ENCODE measurements around the gene OR8G1.
A peak's percentile ranks its signal among the peaks of the same experiment; 100 is the strongest.
"Not testable (repeated sequence)": the region's sequence is repeated elsewhere in the genome, so short reads cannot be mapped to it uniquely, and the experiment has no call there.

The OR8G1 gene

GRCh38 chr11:124210421-124210820, 30.5 kb upstream of the OR8G1 start:
- DNase-seq (ENCODE audit: low read depth in 2 of 2), result no peak
- no peak overlapping the region for H3K4me3 ChIP-seq (replicated peaks in 1 of 2; ENCODE audit: low read depth in 2 of 2, low read length in 2 of 2)
- TF ChIP-seq CTCF (IDR thresholded peaks at IDR 0.05; ENCODE audit: low read depth, low read length), result no peak

- H3K4me3 ChIP-seq (replicated peaks in 1 of 2; ENCODE audit: low read depth in 2 of 2, low read length in 2 of 2), result no peak overlapping the region
- DNase-seq (ENCODE audit: low read depth in 2 of 2), result no peak
- no peak for TF ChIP-seq CTCF (IDR thresholded peaks at IDR 0.05; ENCODE audit: low read depth, low read length)
These were observed 29.6 kb upstream of the OR8G1 start for GRCh38 chr11:124211321-124211720.

DNA sequence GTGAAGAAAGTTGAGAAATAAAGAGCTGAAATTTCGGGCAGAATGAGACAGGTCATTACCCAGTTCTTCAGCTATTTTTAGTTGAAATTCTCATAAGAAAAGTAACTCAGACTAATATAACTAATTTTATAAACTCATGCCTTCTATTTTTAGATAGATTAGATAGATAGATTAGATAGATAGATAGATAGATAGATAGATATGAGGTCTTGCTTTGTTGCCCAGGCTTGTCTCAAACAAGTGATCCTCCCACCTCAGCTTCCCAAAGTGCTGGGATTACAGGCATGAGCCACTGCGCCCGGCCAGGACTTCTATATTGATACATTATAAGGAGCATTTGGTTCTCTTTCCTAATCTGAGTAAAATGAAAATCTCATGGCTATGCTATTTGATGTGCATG, 26.9 kb upstream of the OR8G1 start:
- no peak for DNase-seq (ENCODE audit: low read depth in 2 of 2)
- TF ChIP-seq CTCF (IDR thresholded peaks at IDR 0.05; ENCODE audit: low read depth, low read length), result no peak
- no peak overlapping the region for H3K4me3 ChIP-seq (replicated peaks in 1 of 2; ENCODE audit: low read depth in 2 of 2, low read length in 2 of 2)

GRCh38 chr11:124219126-124219525, 21.8 kb upstream of the OR8G1 start:
- DNase-seq (ENCODE audit: low read depth in 2 of 2), result peak in 1 of 2 donors; percentile 25
- no peak for TF ChIP-seq CTCF (IDR thresholded peaks at IDR 0.05; ENCODE audit: low read depth, low read length)
- H3K4me3 ChIP-seq (replicated peaks in 1 of 2; ENCODE audit: low read depth in 2 of 2, low read length in 2 of 2), result no peak overlapping the region

DNA sequence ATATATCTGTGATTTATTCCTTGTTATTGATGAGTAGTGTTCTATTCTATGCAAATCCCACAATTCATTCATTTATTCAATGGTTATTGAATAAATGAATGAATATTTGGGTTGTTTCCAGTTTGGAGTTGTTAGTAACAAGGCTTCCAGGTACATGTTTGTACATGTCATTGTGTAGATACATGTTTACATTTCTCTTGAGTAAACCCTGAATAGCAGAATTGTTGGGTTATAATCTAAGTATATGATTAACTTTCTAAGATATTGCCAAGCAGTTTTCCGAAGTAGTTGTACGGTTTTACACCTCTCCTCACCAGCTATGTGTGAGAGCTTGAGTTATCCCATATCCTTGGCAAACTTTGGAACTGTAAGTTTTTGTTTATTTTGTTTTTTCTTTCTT, 18.5 kb upstream of the OR8G1 start:
- TF ChIP-seq CTCF (IDR thresholded peaks at IDR 0.05; ENCODE audit: low read depth, low read length), result no peak
- no peak for DNase-seq (ENCODE audit: low read depth in 2 of 2)
- no peak overlapping the region for H3K4me3 ChIP-seq (replicated peaks in 1 of 2; ENCODE audit: low read depth in 2 of 2, low read length in 2 of 2)

DNA sequence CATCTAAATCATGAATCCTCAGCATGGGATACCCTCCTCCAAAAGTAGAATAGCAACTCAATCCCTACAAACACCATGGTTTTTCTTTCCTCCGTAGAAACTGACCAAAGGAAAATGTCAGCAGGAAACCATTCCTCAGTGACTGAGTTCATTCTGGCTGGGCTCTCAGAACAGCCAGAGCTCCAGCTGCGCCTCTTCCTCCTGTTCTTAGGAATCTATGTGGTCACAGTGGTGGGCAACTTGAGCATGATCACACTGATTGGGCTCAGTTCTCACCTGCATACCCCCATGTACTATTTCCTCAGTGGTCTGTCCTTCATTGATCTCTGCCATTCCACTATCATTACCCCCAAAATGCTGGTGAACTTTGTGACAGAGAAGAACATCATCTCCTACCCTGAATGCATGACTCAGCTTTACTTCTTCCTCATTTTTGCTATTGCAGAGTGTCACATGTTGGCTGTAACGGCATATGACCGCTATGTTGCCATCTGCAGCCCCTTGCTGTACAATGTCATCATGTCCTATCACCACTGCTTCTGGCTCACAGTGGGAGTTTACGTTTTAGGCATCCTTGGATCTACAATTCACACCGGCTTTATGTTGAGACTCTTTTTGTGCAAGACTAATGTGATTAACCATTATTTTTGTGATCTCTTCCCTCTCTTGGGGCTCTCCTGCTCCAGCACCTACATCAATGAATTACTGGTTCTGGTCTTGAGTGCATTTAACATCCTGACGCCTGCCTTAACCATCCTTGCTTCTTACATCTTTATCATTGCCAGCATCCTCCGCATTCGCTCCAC, 16.1 kb upstream of the OR8G1 start:
- not testable (repeated sequence) for H3K4me3 ChIP-seq (replicated peaks in 1 of 2; ENCODE audit: low read depth in 2 of 2, low read length in 2 of 2)

DNA sequence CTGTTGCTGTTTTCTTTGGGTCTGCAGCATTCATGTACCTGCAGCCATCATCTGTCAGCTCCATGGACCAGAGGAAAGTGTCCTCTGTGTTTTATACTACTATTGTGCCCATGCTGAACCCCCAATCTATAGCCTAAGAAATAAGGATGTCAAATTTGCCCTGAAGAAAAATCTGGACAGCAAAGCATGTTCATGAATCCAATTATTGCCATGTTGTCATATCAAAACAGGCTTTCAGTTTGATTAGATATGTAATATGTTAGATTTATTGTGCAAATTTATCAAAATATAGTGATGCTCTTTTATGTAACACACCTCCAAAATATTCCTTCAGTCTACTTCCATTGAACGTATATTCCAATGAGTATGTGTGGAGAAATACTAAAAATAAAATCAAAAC, 15.4 kb upstream of the OR8G1 start:
- H3K4me3 ChIP-seq (replicated peaks in 1 of 2; ENCODE audit: low read depth in 2 of 2, low read length in 2 of 2), result no peak overlapping the region
- DNase-seq (ENCODE audit: low read depth in 2 of 2), result no peak
- no peak for TF ChIP-seq CTCF (IDR thresholded peaks at IDR 0.05; ENCODE audit: low read depth, low read length)

More for the DNA sequence above, 16.1 kb upstream of the OR8G1 start:
- peak in 1 of 2 donors; percentile 9 for DNase-seq (ENCODE audit: low read depth in 2 of 2)

All from cardiac fibroblast (primary cell).